IgD-negative memory B cell (primary cell): Measurements from ENCODE around the gene DNHD1. TPM values are rescaled to one million over a fixed set of nuclear protein-coding genes. Genes with fewer than 3 reads are reported as not detected.

Source experiments
- H3K27ac Mint-ChIP-seq, 3 donors: one replicate each; pipeline ENCODE4 v1.8.0; 2020 to 2022; ENCODE audit warnings: mild to moderate bottlenecking in 3 of 3, mixed read lengths in 3 of 3, moderate library complexity in 1 of 3
- H3K27me3 Mint-ChIP-seq: one replicate; pipeline ENCODE4 v1.8.0; 2021; ENCODE audit warnings: mixed read lengths
- H3K36me3 Mint-ChIP-seq: one replicate; pipeline ENCODE4 v1.8.0; 2020; ENCODE audit warnings: mild to moderate bottlenecking, mixed read lengths
- H3K4me1 Mint-ChIP-seq, 3 donors: one replicate each; pipeline ENCODE4 v1.8.0; 2020 to 2022; ENCODE audit warnings: mixed read lengths in 3 of 3, mild to moderate bottlenecking in 1 of 3
- H3K4me3 Mint-ChIP-seq, 4 donors: one replicate each; pipeline ENCODE4 v1.8.0; 2020 to 2022; ENCODE audit warnings: mild to moderate bottlenecking in 4 of 4, mixed read lengths in 4 of 4, moderate library complexity in 3 of 4
- H3K9me3 Mint-ChIP-seq, 3 donors: one replicate each; pipeline ENCODE4 v1.8.0; 2020 to 2021; ENCODE audit warnings: mixed read lengths in 3 of 3, mild to moderate bottlenecking in 1 of 3
- polyA plus RNA-seq: library from polyadenylated mRNA; unstranded; fragments of 300-500 nt; fragmentation: Illumina TruSeq; gene quantifications from one replicate; pipeline ENCODE4 v1.2.3, GENCODE V29; 2021

DNHD1 gene
- polyA plus RNA-seq, 1 donor from 2014 or later: 1.9 TPM

- H3K9me3 Mint-ChIP-seq: no peaks in the 10 kb centered on the region
- no peaks in the 10 kb centered on the region for H3K27me3 Mint-ChIP-seq
- H3K4me1 Mint-ChIP-seq: peaks cover 0 to 10% (median 9%) of the 10 kb centered on the region in 3 donors
- peaks cover 2% of the 10 kb centered on the region for H3K36me3 Mint-ChIP-seq
- H3K27ac Mint-ChIP-seq: no peak overlapping the region
- no peak overlapping the region for H3K4me3 Mint-ChIP-seq
Observed at GRCh38 chr11:6618117-6619003, 121.3 kb downstream of the DNHD1 start.

GRCh38 chr11:6619004-6619745, 122.1 kb downstream of the DNHD1 start, which contains the start of gene TPP1:
Gene TPP1 (minus strand): TSS chr11:6619422. CDS start chr11:6619400, 22 bp downstream.
- Mint-ChIP-seq H3K4me1 (peaks cover under 1 to 10% (median 9%) of the 10 kb centered on the region in 3 donors), H3K27ac (no peak within 1 kb of the TSS), H3K27me3 (no peaks in the 10 kb centered on the region), H3K36me3 (peaks cover 2% of the 10 kb centered on the region), H3K9me3 (no peaks in the 10 kb centered on the region), H3K4me3 (no peak within 1 kb of the TSS)

- Mint-ChIP-seq H3K36me3 (peaks cover 2% of the 10 kb centered on the region), H3K9me3 (no peaks in the 10 kb centered on the region), H3K4me1 (peaks cover 5 to 10% (median 8%) of the 10 kb centered on the region in 3 donors), H3K27ac (no peak overlapping the region), H3K4me3 (no peak overlapping the region), H3K27me3 (no peaks in the 10 kb centered on the region)
Observed at GRCh38 chr11:6620636-6621035, 123.6 kb downstream of the DNHD1 start.

Other genes with a start within 250 kb of the DNHD1 start
- gene CCKBR, start 237.4 kb upstream of the DNHD1 start, polyA plus RNA-seq: not detected
- gene CAVIN3, start 176.8 kb upstream of the DNHD1 start, polyA plus RNA-seq: not detected
- 4.9 TPM for gene SMPD1, start 106.8 kb upstream of the DNHD1 start, polyA plus RNA-seq
- 21.4 TPM for gene APBB1, start 78.2 kb upstream of the DNHD1 start, polyA plus RNA-seq
- gene HPX, start 56.3 kb upstream of the DNHD1 start, polyA plus RNA-seq: 0.46 TPM
- 0.61 TPM for gene TRIM3, start 23.3 kb upstream of the DNHD1 start, polyA plus RNA-seq
- 36.3 TPM for gene ARFIP2, start 15.9 kb upstream of the DNHD1 start, polyA plus RNA-seq
- gene TIMM10B, start 15.8 kb upstream of the DNHD1 start, polyA plus RNA-seq: 25.4 TPM
- 26.6 TPM for gene RRP8, start 106.3 kb downstream of the DNHD1 start, polyA plus RNA-seq
- gene ILK, start 106.5 kb downstream of the DNHD1 start, polyA plus RNA-seq: 80.5 TPM
- 256 TPM for gene TAF10, start 114.9 kb downstream of the DNHD1 start, polyA plus RNA-seq
- gene TPP1, start 122.1 kb downstream of the DNHD1 start, polyA plus RNA-seq: 163 TPM
- 0.06 TPM for gene DCHS1, start 158.5 kb downstream of the DNHD1 start, polyA plus RNA-seq
- 15.8 TPM for gene MRPL17, start 186.1 kb downstream of the DNHD1 start, polyA plus RNA-seq